ENCODE results near the gene RBM19.

The RBM19 gene

DNA sequence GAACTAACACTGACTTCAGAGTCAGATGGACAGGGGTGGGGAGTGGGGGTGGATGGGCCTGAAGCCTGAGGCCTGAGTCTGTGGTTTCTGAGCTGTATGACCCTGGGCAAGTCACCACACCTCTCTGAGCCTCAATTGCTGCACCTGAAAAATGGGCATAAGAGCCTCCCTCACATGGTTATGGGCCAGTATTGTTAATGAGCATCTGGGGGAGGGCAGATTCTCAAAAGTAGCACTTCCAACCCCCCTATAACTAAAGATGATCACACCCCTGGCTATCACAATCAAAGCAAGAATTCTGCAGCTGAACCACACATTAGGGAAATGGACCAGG, 168.6 kb downstream of the RBM19 start:
- no peak for DNase-seq

DNA sequence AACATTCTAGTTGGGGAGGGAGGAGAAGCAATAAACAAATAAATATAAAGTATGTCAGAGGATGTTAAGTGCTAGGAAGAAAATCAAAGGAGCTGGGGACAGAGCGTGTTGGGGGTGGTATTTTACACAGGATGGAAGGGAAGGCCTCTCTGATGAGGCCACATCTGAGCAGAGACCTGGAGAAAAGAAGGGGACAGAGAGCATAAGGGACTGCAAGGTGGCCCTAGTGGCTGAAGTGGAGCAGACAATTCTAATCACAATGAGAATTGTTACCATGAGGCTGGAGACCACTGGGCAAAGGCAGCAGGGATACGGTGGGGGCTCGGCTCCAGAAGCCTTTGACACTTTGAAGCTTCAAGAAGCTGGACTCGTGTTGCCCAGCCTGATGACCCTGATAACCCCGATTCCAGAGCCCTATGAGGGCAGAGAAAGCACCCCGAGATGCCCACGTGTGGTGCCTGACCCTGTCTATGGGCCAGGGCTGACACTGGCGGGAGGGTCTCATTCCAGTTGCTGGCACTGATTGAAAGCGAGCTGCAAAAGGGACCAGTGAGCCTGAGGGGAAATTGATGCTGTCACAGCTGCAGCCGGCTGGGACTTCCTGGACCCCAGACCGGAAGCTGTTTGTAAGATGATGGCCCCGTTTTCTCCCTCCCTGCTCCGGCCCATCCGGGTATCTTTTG, 169.1 kb downstream of the RBM19 start:
- DNase-seq = no peak

DNA sequence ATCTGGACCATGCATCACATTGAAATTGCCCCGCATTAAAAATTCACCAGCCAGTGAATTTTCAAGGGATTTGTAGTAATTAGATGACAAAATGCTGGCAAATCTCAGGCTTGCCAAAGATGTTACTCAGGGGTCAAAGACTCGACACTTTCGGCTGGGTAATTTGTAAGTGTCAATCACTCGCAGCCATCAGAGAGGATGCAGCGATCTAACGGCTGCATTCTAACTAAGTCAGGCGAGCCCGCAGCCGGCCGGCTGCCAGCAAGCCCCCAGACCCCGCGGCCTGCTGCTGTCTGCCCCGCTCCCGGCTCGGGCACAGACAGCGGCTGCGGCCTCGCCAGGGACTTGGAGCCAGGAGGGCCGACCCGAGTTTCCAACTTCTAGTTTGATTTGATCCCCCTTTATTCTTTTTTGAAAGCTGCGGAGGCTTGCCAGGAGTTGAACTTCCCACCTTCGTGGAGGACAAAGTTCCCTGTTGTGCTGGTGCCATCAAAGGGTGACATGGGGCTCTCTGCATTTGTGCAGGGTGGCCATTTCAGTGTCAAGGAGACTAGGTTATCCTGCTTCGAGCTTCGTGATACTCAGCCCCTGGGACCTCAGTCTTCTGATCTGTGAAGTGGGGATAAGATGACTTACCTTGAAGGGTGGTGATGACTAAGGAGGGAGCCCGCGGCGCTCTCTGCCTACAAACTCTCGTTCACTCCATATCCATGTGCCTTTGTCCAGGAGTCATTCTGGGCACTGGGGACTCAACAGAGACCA, 169.9 kb downstream of the RBM19 start:
- no peak for DNase-seq

DNA sequence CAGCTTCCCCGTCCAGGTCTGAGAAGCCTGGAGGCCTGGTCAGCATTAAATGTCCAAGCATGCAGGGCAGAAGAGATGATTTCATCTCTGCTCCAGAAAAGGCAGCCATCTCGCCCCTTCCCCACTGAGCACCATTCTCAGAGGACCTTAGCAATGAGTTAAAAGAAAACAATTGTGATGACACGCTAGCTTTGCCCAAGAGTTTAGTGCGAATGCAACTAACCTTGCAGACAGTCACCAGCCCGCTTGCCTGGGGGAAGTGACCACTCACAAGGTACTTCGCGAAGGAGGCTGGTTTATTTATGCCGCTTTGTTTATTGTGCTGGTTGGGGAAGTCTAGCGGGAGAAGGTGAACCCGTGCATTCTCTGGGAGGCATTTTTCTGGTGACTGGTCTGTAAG, 170.7 kb downstream of the RBM19 start:
- DNase-seq = no peak

DNA sequence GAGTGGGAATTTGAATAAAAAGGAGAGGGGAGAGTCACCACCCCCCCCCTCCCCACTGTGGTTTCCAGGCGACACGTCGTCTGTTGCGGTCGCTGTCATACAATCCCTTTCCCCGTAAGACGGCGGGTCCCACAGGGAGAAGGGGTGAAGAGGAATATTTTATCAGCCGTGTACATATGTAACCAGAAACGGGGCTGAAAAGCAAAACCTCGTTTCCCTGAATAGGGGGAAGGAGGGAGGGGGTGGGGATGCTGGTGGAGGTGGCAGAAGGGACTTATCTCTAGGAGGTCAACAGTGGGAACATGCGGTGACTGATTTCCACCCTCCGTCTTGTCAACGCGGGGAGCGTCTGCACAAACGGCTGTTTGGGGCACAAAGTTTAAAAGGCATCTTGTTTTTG, 171.4 kb downstream of the RBM19 start:
- DNase-seq = no peak

GRCh38 chr12:113793250-113793649, 172.9 kb downstream of the RBM19 start:
- no peak for DNase-seq

DNA sequence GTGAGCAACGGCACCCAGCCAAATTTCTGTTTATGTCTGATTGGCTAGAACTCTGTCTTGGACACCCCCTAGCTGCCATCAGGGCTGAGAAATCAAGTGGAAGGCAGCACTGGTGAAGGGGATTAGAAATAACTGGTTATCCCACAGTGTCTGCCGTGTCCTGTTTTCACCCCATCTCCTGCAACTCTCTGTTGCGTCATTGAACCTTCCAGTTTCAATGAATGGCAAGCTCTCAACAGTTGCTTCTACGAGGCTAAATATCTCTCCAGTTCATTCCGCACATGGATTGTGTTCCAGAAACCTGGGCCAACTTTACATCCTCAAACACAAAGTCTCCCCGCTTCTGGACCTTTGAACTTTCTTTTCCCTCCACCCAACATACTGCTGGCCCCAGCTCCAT, 173.7 kb downstream of the RBM19 start:
- DNase-seq = no peak

GRCh38 chr12:113788020-113788856, 177.9 kb downstream of the RBM19 start:
- DNase-seq = no peak

GRCh38 chr12:113786107-113786506, 180.0 kb downstream of the RBM19 start:
- no peak for DNase-seq

DNA sequence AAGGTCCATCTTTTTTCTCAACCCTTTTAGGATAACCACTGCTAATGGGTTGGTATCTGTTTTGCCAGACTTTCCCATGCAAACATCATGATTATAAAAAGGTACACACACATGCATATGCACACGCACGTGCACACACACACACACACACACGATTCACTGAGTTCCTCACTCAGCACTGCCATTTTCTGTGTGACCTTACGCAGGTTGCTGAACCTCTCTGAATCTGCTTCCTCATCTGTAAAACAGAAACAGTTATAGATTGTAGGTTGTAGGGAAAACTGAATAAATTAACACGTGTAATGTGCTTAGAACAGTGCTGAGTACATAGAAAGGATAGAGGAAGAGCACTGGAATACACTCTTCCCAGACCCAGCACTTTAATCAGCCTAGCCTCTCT, 182.3 kb downstream of the RBM19 start:
- DNase-seq = no peak

- DNase-seq = no peak
Observed at GRCh38 chr12:113782873-113783272, 183.3 kb downstream of the RBM19 start.

DNA sequence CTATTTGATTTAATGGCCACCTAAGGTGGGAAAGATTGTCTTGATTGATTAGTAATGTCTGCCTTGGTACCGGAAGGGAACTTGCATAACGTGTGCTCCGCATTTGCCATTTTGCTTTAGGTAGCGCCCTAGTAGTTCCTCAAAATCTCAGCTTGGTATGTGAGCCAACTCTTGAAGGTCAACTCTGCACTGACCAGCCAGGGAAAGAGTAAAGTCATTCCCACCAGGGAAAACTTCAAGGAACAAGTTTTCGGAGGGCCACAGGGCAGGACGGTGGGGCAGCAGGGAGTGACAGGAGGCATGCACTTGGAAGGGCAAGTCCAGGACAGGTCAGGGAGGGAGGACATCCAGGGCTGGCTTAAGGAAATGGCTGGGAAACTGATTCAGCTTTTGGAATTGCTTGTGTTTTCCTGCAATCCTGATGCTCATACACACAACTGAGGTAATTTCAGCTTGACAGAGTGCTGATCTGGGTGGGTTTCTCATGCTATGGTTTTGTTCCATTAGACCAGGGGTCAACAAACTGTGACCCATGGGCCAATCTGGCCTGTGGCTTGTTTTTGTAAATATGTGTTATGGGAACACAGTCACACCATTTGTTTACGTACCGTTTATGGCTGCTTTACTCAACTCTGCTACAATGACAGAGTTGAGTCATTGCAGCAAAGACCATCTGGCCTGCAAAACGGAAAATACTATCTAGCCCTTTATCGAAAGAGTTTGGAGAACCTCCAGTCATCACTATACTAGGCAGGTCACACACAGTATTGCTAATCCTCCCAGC, 184.5 kb downstream of the RBM19 start:
- no peak for DNase-seq

- DNase-seq = no peak
Observed at GRCh38 chr12:113779774-113780173, 186.4 kb downstream of the RBM19 start.

GRCh38 chr12:113778432-113779132, 187.5 kb downstream of the RBM19 start:
- DNase-seq = no peak

DNA sequence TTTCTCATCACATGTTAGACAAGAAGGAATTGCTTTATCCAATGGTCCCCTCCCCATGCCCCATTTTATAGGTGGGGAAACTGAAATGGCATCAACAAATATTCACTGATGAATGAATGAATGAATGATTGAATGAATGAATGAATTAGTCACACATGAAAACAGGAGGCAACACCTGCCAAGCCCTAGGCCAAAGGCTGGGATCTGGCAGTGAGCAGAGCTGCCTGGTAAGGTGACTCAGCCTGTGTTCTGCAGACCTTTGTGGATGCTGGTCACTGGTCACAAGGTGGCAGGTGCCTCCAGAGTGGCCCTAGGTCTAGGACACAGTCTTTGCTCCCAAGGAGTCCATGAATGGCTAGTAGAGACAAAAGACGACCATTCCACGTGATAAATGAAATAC, 188.4 kb downstream of the RBM19 start:
- no peak for DNase-seq

GRCh38 chr12:113776536-113776935, 189.6 kb downstream of the RBM19 start:
- DNase-seq = no peak

DNA sequence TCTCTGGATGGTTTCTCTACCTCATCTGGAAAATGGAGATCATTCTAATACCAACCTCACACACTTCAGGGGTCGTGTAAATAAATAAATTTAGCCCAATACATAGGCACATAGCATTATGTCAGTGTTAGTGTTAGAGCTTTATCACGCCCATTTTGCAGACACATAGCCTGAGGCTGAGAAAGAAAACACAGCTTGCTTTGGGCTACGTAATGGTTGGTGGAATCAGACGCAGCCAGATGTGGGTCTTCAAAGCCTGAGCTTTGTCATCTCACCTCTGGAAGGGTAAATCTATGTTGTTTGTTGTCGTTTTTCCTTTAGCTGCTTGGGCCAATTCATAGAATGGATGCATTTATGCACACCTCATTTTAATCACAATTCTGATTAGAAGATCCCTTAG, 191.6 kb downstream of the RBM19 start:
- no peak for DNase-seq

GRCh38 chr12:113772505-113773030, 193.6 kb downstream of the RBM19 start:
- DNase-seq = no peak

GRCh38 chr12:113770389-113770865, 195.7 kb downstream of the RBM19 start:
- DNase-seq = no peak

- no peak for DNase-seq
Observed at GRCh38 chr12:113769305-113769704, 196.8 kb downstream of the RBM19 start.

GRCh38 chr12:113768850-113769249, 197.3 kb downstream of the RBM19 start:
- no peak for DNase-seq
